Hippocampal formation (tissue), 2 donors: Measurements from ENCODE around the gene BACH2.
"Not testable (repeated sequence)": the region's sequence is repeated elsewhere in the genome, so short reads cannot be mapped to it uniquely, and the experiment has no call there.

Experiments
- DNase-seq, 2 donors: peaks; one replicate each; lab custom pipeline; 2025; lab: John Stamatoyannopoulos, UW

Gene BACH2

DNA sequence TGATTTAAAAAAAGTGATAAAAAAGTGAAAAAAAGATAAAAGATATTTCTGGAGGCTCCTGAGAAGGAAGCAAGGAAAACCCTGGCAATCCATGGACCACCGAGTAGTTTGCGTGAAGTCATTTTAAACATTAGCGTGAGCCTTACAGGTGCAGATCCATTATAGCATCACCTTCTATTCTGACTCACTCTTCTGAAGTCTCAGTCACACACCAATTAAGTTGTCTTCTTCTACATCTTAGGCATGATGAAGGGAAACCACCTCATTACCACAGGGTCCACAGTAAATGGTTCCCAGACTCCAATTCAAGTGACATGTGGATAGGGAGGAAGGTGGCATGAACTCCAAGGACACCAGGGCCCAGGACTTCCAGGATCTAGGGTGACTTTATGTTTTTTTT lies 303.2 kb downstream of the BACH2 start:
- no peak for DNase-seq

DNA sequence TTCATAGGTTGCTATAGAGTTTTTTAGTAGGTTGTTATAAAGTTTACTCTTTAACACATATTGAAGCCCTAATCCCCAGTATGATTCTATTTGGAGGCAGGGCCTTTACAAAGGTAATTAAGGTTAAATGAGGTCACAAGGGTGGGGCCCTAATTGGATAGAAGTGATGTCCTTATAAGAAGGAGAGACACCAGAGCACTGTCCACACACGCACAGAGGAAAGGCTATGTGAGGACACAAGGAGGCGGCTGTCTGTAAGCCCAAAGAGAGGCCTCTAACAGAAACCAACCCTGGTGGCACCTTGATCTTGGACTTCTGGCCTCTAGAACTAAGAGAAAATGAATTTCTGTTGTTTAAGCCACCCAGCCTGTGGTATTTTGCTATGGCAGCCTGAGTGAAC lies 303.8 kb downstream of the BACH2 start:
- no peak for DNase-seq

DNA sequence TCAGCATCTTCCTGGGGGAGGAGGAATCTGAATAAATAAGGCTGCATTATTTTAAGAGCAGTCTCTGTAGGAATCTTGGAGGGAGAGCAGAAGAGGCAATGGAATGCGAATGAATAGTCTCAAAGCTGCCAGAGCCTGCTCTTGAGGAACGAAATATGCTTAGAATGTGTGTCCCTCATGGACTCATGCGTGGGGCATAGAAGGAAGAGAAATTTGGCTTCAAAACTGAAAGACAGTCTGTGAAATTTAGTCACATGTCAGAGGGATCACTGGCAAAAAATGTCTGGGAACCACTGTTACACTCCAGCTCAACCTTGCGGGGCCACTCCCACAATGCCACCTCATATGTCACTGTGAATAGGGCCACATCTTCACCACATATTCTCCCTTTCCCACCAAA lies 306.9 kb downstream of the BACH2 start:
- no peak for DNase-seq

DNA sequence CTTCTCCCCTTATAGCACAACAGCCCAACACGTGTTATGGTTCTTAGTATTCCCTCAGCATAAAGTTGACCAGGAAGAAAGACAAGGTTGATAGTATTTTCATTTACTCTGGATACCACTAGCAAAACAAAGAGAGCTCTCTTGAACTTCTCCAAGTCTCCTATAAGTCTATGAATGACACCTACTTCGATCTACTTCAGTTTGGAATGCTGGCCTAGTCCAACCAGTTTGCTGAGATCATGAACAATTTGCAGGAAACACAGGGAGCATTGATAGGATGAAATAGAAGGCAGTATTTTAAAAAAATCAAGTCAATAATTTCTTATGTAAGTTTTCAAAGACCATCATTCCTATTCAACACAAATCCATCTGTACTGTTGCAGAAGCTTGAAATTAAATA lies 308.8 kb downstream of the BACH2 start:
- DNase-seq: no peak

DNA sequence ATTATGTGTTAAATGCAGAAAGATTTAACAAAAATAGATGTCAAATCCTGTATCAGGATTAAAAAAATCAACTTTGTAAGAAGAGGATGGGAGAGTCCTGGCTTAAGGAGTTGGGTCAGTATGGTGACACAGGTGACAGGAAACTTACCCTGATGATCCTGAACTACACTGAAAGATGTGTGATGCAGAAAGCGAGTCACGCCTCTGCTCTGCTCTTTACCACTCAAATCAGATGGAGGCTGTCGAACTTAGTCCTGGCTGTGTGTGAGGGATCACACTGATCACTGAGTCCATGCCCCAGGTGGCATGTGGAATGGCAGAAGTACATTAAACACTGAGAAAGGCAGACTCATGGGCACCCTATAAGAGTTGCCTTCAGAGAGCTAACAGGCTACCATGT lies 309.5 kb downstream of the BACH2 start:
- no peak for DNase-seq

DNA sequence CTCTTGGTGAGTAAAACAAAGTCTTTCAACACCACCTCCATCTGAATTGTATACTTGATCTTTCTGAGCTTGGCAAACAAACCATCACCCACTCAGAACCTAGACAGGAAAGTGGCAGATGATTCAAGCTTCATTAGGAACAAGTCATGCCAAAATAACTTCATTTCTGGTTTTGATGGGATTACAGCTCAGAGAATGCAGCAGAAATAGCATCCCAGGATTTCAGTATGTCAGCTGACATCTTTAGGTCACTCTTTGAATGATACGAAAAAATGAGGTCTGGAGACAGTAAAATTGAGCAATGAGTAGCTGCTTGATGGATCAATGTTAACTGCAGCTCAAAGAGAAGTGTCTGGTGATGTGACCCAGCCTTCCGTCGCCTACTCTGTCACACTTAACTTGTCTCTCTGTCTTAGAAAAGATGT lies 310.0 kb downstream of the BACH2 start:
- no peak for DNase-seq

DNA sequence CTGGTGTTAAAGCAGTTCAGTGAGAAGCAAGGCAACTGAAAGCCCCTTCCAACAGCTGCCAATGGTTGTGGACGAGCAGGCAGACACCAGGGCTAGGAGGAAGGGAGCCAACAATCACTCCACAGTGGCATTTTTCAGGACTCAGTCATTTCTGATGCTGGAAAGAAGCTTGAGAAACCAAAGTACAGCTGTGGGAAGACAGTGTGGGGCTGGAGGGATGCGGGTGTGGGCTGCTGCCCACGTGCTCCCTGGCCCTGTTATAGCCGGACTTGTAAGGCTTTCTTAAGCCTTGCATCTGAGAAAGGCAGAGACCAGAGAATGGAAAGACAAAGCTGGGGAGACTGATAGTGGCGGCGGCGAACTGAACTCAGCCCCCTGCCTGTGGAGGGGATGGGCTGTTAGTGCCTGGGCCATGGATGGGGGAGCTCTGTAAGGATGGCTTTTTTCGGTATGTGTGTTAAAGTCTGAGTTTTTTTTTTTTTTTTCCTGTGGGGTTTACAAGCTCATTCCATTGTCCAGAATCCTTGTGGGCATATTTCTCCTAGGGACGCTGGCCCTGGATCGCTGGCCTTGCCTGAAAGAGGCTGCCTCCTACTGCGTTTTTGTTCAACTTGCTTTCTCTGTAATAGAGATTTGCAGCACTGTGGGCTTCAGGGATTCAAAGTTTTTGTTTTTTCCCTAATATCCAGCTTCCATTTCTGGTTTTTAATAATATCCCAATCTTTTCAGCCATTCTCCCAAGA lies 310.7 kb downstream of the BACH2 start:
- peak; percentile 59 to 66 for DNase-seq

DNA sequence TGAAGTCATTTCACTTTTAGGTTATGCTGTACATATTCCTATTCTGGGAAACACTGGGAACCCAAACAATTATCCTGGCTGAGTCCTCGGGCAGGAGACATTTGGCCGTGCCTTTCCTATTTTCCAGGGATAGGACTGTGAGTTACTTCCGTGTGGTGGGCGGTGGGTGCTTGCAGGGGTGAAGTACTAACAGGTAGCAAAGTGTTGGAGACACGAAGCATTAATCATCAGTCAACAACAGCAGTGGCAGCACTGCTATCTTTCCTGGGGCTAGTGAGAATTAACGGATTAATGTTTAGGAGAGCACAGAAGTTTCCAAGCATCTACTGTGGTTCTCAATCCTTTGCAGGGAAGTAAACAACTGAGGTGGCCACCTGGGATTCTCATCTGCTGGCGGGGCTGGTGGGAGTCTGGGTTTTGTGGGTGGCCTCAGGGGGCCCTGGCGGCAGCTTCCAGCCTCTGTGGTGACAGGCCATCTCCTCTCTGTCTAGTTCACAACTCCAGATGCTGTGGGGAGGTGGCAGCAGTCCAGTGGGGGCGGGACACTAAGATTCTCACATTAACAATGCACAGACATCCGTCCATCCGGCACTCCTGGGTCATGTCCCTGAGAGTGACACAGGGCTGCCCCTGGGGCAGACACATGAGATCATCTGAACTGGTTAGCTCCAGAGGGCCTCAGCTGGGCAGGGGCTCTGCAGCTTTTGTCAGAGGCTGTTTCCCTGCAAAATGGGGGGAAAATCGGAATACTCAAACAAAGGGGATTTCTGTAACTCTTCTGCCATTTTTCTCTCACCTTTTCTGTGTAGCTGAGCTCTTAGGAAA lies 311.5 kb downstream of the BACH2 start:
- DNase-seq: peak; percentile 70 to 74

DNA sequence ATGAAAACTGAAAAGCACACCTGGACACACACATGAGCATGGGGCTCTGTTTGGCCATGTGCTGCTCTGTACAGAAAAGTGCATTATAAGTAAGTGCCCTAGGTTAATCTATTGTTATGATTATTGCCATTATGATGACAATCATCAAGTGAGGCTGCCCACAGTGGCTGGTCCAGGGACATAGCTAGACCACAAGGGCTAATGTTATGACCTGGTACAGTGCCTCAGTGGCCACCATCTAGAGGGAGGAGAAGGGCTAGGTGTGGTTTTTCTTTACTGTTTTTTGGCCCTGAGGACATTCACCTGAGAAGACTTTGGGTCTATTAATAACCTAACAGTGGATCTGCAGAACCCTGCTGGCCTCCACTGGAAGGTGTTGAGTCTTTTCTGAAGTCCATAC lies 316.3 kb downstream of the BACH2 start:
- DNase-seq: no peak

DNA sequence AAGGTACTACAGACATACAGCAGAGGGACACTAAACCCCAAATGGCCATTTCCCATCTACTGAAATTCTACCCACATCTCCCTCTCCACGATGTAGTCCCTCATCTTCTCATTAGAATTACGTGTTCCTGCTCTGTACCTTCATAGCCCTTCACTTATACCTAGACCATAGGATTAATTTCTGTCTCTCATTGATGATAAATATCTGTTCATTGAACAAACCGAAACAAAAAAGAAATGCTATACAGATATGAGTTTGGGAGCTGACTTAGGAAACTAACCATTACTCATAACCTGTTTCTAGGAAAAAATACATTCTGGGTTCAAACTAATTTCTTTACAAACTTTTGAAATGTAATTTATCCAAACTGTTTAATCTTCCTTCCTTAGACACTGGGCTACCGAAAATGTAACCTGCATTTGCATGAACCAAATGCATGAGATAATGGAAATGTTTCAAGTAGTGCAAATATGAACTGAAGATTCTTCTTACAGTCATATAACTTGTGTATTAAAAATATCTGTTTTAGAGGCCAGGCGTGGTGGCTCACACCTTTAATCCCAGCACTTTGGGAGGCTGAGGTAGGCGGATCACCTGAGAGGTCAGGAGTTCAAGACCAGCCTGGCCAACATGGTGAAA lies 317.0 kb downstream of the BACH2 start:
- DNase-seq: no peak

DNA sequence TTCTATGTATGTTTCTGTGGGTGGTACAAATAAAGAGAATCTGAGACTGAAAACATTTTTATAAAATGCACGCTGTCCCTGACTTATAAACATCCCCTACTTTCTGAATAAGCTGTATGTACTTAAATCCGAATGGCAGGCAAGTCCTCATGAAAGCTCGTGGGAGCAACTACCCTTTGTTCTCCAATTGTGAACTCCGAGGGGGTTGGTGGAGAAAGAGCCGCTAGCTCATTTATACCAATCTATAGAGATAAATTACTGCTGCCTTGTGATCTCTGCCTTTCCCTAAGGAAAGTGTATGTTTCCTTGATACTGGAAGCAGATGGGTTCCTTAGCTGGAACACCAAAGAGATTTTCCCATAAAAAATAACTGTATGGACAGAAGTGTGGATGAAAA lies 317.9 kb downstream of the BACH2 start:
- DNase-seq: no peak

DNA sequence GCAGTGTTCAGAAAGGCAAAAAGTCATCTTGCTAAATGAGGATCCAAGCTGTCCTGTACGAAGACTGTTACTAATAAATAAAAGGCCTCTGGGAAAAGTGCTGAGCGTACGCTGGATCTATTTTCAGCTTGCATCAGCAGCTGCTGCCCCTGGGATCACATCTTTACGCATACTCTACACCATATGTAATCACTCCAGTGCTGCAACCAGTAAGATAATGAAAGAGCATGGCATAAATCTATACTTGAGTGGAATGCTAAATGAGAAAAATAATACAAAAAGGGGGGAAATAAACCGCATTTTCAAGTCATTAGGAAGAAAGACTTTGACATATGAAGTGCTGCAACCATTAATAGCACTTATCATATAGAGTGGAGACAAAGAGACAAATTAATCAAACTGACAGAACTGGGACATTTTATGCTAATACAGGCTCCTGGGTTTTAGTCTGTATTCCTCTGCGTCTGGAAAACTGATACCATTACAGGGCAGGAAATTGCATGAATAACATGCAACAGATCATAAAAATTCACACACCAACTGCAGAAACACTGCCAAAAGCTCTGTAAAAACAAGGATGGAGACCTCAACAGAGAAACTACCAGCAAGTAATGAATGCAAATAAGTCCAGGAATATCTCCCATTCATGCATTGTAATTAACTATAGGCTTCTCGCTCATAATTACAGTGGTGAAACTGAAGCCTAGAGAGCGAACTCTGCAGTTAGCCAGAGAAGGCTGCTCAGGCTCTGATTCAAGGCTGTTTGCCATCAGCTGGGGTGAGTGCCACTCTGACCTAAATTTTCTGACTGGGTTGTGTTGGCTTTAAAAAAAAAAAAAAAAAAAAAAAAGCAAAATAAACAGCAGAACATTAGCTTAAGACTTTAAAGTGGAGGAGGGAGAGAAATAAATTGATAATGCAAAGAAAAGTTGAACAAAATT lies 318.6 kb downstream of the BACH2 start:
- DNase-seq: no peak

DNA sequence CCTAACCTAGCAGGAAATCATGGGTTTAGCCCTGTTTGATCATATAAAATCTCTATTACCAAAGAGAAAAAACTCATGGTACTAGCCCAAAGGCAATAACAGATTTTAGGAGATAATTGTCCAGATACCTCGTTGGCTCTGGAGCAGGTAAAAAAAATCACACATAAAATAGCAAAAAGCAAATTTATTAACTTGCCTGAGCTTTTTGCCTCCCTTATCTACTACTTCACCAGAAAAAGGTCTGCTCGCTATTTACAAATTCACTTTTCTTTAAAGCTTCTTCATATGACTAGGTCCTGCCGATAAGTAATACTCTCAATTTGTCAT lies 320.0 kb downstream of the BACH2 start:
- no peak for DNase-seq

DNA sequence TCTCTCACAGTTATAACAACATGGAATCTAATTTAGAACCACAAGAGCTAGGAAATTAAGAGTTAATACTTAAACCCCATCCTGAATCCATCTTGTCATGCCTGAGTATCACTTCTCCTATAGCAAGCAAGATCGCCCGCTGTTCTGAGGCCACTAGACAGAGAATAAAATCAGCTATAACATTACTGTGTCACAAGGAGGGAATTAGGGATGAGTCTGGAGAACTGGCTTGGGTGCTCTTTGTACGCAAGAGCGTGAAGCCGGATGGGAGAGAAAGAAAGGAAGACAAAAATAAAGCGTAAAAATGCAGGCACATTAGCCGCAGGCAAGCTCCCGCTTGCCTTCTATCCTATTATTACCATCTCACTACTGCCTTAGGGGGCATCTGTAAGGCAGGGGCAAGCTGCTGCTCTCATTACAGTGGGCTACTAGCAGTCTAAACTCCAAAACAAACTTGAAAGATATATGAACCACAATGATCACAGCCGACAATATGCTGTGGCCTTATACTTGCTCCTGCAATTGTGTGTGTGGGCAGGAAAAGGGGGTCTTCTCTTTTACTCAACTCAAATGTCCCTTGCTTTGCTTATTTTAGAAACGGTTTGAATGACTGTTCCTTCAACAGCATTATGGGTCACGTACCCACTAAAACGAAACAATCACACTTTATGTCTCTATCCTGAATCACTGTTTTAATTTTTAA lies 320.5 kb downstream of the BACH2 start:
- DNase-seq: no peak

DNA sequence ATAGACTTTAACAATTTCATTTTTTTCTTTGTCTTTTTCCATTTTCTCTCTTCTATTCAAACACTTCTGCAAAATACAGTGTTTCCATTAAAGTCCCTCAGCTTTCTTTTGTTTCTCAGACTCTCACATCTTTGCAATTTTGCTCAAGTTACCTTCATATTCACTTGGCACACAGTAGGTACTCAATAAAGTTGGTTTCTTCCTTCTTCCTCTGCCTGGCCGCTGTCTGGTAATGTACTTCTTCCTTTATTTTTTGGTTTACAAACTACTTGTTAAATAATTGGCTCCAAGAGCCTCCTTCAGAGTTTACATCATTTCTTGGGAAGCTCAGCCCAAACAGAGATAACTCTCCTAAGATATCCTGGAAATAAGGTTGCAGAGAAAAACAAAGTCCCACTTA lies 321.3 kb downstream of the BACH2 start:
- no peak for DNase-seq

DNA sequence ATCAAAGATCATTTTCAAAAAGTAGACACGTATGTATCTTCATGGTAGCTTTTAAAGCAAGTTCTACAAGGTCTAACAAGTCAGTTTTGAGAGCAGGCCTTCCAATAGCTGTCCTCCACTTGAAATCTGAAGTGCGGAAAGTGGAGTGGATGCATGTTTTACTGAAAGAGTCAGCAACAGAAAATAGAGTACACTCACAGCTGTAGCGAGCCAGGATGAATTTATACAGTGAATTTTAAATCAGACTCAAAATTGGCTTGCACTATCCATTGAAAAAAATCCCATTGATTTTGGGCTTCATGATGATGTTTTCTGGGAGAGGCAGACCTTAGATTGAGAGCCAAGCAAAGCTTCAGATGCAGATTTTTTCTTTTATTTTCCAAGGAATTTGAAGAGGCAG lies 321.8 kb downstream of the BACH2 start:
- no peak for DNase-seq

DNA sequence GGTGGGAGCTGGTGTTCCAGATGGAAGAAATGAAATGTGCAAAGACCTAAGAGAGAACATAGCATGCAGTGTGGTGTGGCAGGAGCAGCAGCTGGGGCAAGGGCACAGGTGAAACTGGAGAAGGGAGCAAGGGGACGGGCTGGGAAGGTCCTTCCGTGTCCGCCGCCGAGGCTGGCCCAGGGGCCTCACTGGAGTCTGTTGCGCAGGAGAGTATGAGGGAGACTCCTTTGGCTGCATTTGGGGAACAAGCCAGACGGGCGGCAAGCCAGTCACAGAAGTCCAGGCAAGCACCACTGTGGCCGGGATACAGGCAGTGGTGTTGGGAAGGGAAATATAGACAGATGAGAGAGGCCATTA lies 324.6 kb downstream of the BACH2 start:
- DNase-seq: no peak

DNA sequence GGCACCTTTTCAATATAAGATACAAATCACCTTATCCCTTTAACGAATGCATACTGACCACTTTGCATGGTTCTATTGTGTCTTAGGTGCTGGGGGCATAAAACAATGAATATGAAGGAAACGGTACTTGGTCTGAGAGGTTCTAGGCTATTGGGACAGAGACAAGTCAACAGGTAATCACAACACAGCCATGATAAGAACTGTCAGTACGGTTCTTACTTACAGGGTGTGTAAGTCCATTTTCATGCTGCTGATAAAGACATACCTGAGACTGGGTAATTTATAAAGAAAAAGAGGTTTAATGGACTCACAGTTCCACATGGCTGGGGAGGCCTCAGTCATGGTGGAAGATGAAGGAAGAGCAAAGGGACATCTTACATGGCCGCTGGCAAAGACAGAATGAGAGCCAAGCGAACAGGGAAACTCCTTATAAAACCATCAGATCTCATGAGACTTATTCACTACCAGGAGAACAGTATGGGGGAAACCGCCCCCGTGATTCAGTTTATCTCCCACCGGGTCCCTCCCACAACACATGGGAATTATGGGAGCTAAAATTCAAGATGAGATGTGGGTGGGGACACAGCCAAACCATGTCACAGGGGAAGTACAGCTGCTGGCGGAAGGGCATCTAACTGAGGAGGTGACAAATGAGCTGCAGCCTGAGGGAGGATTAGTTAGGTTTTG lies 325.2 kb downstream of the BACH2 start:
- not testable (repeated sequence) for DNase-seq

DNA sequence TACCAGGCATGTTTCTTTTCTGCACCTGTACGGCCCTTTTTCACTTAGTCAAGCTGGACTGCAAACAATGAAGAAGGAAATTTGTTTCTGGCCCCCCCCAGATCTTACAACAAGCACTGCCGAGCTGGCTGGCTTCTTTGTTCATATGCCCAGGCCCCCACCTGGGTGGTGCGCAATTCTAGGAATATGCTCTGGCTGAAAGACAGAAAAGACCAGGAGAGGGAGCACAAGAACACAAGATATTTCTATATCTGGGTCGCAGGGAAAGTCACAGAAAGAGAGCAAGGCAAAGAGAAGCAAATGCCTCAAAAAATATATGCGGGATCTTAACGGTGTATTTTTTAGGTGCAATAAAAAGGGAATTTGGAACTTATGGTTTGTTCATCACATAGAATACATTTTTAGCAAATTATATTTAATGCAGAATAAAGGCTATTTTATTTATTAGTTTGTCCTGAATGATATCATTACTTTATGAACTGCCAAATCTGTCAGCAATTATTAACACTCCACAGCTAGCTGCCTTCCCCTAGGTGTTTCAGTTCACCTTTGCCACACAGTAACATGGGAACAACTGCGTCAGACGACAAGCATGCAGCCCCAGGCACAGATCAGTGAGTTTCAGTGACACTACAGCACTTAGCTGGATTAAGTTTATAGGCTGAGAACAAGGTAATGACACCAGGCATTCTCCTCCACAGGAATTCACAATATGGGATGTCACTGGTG lies 325.9 kb downstream of the BACH2 start:
- peak; percentile 32 to 86 for DNase-seq

DNA sequence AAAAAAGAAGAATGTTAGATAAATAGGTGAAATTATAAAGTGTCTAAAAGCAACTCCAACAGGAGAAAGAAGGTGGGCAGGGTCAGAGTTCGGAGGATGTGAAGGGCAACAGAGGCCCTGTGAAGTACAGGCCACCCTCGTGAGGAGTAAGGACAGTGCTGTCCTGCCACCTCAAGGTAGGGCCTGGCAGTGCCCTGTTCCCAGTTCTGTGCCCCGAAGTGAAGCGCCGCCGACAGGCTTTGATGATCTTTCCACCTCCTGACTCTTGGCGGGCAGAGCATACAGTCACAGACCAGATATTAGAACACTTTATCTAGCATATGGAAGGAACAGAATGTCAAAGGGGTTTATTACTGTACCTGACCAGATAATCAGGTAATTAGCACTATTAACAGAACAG lies 326.6 kb downstream of the BACH2 start:
- no peak for DNase-seq
